Jurkat, Clone E6-1 (cell line): ENCODE results near the gene IL18.
"Not testable (repeated sequence)": the region's sequence is repeated elsewhere in the genome, so short reads cannot be mapped to it uniquely, and the experiment has no call there.

Experiments
- DNase-seq: peaks from one replicate; pipeline ENCODE4 v3.0.0-alpha.2; 2011; ENCODE audit warnings: low read depth, low spot score
- H3K4me3 ChIP-seq: 2 replicates; pipeline ENCODE4 v1.5.1; 2011; ENCODE audit warnings: mild to moderate bottlenecking, low read length, control low read depth, moderate library complexity

IL18 gene

GRCh38 chr11:112132737-112133136 lies 31.2 kb downstream of the IL18 start:
- H3K4me3 ChIP-seq, result no peak overlapping the region
- DNase-seq, result no peak

- no peak for DNase-seq
- H3K4me3 ChIP-seq, result no peak overlapping the region
These were observed 34.2 kb downstream of the IL18 start for GRCh38 chr11:112129656-112130055.

GRCh38 chr11:112128483-112129121 lies 35.3 kb downstream of the IL18 start:
- no peak overlapping the region for H3K4me3 ChIP-seq
- DNase-seq, result no peak

- DNase-seq, result no peak
- H3K4me3 ChIP-seq, result no peak overlapping the region
These were observed 36.8 kb downstream of the IL18 start for GRCh38 chr11:112127056-112127455.

GRCh38 chr11:112123129-112123528 lies 40.8 kb downstream of the IL18 start:
- DNase-seq, result no peak
- no peak overlapping the region for H3K4me3 ChIP-seq

- DNase-seq, result no peak
- H3K4me3 ChIP-seq, result no peak overlapping the region
These were observed 41.8 kb downstream of the IL18 start for GRCh38 chr11:112121981-112122615.

- no peak overlapping the region for H3K4me3 ChIP-seq
- DNase-seq, result no peak
These were observed 45.7 kb downstream of the IL18 start for GRCh38 chr11:112118176-112118575.

GRCh38 chr11:112115386-112115785 lies 48.5 kb downstream of the IL18 start:
- peak; percentile 66 for DNase-seq
- H3K4me3 ChIP-seq, result no peak overlapping the region

- no peak for DNase-seq
- no peak overlapping the region for H3K4me3 ChIP-seq
These were observed 49.4 kb downstream of the IL18 start for GRCh38 chr11:112114460-112114859.

GRCh38 chr11:112113539-112114457 lies 50.1 kb downstream of the IL18 start:
- peak; percentile 60 for DNase-seq
- no peak overlapping the region for H3K4me3 ChIP-seq

- no peak overlapping the region for H3K4me3 ChIP-seq
- DNase-seq, result no peak
These were observed 57.8 kb downstream of the IL18 start for GRCh38 chr11:112106070-112106469.

- no peak for DNase-seq
- H3K4me3 ChIP-seq, result no peak overlapping the region
These were observed 60.4 kb downstream of the IL18 start for GRCh38 chr11:112103446-112103845.

- H3K4me3 ChIP-seq, result no peak overlapping the region
- no peak for DNase-seq
These were observed 63.4 kb downstream of the IL18 start for GRCh38 chr11:112100462-112100861.

GRCh38 chr11:112097734-112098528 lies 66.0 kb downstream of the IL18 start:
- DNase-seq, result no peak
- no peak overlapping the region for H3K4me3 ChIP-seq

- DNase-seq, result no peak
These were observed 67.7 kb downstream of the IL18 start for GRCh38 chr11:112096194-112096593.

GRCh38 chr11:112095302-112095701 lies 68.6 kb downstream of the IL18 start:
- H3K4me3 ChIP-seq, DNase-seq: not testable (repeated sequence)

More at GRCh38 chr11:112096194-112096593, 67.7 kb downstream of the IL18 start:
- no peak overlapping the region for H3K4me3 ChIP-seq
